GM19238 (cell line): ENCODE data around the gene WDR35.
"Not testable (repeated sequence)": the region's sequence is repeated elsewhere in the genome, so short reads cannot be mapped to it uniquely, and the experiment has no call there.

ENCODE experiments used
- DNase-seq: peaks from one replicate; pipeline ENCODE4 v3.0.0; 2011; ENCODE audit warnings: low spot score; ENCODE audit not compliant: insufficient read length

The WDR35 gene

DNA sequence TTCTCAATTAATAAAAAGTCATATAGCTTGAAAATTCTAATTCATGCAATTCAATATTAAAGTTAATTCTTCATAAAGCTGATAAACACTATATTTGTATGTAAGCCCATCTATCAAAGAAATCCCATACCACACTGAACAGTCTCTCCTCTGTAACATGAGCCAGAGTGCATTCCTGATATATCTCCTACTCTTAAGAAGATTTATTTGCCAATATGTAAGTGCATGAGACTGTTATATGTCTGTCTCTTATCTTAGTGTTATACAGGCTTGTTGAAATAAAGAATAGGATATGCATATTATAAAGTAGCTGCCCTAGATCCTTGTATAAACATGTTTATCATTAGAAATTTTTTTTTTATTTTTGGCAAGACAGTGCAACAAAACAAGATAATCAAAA is 47.7 kb downstream of the WDR35 start:
- DNase-seq = no peak

- no peak for DNase-seq
Measured at GRCh38 chr2:19937004-19937403, 52.9 kb downstream of the WDR35 start.

DNA sequence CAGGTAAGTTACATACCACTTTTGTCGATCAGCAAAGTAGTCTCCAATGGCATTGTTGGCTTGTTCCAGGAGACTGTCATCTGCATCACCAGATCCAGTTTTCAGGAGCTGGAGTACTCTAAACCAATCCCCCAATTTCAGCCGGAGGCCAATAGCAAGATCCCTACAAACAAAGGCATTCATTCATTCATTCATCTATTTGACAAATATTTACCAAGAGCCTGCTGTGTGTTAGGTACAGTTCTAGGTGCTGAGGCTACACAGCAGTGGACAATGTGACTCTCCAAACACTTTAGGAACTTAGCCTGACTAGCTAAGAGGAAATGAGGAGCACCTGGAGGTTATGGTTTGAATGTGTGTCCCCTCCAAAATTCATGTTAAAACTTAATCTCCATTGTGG is 53.7 kb downstream of the WDR35 start:
- no peak for DNase-seq

DNA sequence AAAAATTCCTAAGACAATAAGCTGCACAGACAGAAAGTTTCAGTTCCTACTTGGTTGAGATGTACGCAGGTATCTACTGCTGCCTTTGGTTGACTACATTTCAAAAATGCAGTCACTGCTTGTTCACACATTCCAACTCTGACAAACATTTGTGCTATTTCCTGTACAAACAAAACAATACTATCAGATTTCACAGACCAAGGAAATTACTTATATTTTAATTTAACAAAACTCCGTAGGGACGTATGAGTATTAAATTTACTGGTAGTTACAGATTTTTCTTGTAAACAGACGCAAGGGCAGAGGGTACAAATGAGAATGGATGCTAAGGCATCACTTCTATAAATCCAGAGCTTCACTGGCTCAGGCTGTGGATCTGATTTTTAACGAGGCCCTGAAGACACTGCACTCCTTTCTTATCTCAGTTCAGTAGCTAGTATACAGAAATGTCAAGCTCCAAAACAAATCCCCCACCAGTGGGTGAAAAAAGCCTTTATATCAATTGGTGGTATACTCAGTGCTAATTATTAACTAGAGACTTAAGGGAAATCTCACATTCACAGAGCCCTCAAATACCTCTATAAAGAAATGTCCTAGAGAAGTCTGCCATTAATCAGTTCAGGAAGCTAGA is 56.4 kb downstream of the WDR35 start:
- no peak for DNase-seq

- no peak for DNase-seq
Measured at GRCh38 chr2:19932928-19933327, 57.0 kb downstream of the WDR35 start.

DNA sequence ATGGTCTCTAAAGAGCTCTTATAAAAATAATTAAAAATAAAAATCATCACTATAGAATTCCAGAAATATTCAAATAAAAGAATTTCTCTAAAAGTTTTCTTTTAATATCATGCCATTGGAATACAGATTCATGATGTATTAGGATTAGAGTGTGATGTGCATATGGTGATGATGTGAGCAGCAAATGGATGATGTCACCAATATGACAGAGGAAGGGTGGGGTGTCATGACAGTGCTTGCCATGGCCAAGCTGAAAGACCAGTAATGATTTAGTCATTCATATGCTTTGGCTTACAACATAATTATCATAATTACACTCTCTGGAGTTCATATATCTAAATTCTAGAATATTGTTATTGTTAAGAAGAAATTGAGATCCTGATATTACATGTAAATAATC is 60.7 kb downstream of the WDR35 start:
- DNase-seq = no peak

DNA sequence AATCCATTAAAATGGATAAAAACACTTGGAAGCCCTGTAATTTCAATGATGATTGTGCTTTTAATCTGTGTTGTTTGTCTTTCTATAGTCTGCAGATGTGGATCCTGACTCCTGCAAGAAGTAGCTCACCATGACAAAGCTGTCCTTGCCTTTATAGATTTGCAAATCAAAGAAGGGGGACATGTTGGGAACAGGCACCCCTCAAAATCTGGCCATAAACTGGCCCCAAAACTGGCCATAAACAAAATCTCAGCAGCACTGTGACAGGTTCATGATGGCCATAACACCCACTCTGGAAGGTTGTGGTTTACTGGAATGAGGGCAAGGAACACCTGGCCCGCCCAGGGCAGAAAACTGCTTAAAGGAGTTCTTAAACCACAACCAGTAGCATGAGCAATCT is 62.1 kb downstream of the WDR35 start:
- not testable (repeated sequence) for DNase-seq

- DNase-seq = not testable (repeated sequence)
Measured at GRCh38 chr2:19924526-19924925, 65.4 kb downstream of the WDR35 start.

- not testable (repeated sequence) for DNase-seq
Measured at GRCh38 chr2:19922188-19922587, 67.7 kb downstream of the WDR35 start.

DNA sequence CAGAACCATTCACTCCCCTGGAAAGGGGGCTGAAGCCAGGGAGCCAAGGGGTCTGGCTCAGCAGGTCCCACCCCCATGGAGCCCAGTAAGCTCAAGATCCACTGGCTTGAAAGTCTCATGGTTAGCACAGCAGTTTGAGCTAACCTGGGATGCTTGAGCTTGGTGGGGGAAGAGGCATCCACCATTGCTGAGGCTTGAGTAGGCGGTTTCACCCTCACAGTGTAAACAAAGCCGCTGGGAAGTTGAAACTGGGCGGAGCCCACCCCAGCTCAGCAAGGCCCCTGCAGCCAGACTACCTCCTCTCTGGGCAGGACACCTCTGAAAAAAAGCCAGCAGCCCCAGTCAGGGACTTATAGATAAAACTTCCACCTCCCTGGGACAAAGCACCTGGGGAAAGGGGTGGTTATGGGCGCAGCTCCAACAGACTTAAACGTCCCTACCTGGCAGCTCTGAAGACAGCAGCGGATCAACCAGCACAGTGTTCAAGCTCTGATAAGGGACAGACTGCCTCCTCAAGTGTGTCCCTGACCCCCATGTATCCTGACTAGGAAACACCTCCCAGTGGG is 73.4 kb downstream of the WDR35 start:
- no peak for DNase-seq

DNA sequence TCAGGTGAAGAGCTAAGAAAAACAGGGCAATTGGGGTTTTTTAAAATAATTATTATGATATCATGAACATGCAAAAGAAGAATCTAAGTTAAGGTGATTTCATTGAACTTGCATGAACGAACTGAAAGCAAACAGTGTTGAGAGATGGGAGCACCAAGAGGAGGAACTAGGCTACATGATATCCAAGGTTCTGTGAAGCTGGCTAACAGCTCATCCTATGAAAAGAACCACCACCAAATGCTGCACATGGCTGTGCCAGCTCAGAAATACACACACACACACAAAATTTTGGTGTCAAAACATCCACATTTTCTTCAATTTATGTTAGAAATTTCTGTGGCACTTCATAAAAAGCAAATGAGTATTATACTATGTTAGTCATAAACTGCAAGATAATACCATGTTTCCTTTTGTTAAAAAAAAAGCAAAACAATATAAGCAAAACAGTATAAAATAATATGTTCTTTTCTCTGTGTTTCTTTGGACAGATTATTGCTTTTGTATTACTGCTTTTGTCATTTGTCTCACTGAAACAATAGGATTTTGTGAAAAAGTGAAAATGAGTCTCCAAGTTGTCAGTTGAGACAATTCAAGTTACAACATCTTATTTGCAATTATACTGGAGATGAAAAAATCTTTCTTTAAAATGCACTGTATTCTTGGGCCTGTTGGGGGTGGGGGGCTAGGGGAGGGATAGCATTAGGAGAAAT is 75.5 kb downstream of the WDR35 start:
- DNase-seq = no peak

GRCh38 chr2:19911808-19912509 is 77.9 kb downstream of the WDR35 start:
- no peak for DNase-seq

DNA sequence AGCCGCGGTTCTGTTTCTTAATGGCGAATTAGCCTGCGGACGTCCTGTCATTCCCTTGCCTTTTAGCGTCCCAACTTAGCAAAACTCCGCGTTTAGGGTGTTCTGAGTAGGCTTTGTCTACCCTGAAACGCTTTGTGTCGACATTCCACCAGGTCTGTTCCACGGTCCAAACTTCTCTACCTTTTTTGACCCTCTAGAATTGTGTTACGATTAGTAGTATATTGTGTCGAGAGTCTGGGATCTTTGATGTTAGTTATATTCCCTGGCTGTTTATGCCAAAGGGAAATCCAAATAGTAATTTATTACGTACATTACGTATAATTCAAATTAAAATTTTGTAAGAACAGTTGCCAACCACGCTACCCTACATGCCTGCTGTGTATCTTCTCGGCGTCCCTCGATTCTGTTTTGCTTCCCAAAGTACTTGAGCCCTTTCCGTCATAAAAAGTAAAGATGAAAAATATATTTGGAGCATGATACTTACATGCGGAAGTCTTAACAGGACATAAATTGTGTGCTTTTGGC is 87.6 kb downstream of the WDR35 start:
- no peak for DNase-seq

DNA sequence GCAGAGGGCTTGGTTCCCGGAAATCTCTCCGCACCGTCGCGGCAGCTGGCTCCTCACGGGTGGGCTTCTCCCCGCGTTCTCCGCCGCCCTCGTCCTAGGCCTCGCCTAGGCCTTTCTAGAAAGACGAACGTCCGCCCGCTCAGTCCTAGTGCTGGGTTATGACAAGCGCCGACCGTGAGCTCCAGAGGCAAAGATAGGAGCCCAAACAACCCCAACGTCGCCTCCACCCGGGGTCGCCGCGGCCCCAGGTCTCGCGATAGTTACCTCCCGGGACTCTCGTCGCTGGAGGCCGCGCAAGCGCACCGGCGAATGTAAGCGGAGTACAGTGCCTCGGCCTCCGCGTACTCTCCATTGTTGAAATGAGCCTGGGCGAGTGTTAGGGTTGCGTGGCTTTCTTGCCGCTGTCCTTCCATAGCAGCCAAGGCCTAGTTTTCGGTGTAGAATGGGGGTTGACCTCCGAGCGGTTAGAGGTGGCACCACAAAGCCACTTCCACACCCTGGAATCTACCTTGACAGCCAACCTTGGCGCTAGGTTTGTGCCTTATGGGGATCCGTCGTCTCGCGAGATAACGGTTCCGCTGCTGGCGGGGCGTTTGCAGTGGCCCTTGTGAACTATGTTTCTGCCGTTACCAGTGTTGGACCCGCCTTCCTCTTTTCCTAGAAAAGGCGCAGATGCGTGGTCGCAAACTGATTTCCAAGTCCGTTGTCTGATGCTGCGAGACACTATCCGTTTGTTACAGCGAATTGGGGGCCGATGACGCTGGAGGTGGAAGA is 88.3 kb downstream of the WDR35 start, which contains the start of gene TTC32:
Gene TTC32 (minus strand): TSS at position 542 of the 774 bp plus-strand sequence. CDS start 129 bp downstream, at position 413.
- DNase-seq = peak; percentile 72

DNA sequence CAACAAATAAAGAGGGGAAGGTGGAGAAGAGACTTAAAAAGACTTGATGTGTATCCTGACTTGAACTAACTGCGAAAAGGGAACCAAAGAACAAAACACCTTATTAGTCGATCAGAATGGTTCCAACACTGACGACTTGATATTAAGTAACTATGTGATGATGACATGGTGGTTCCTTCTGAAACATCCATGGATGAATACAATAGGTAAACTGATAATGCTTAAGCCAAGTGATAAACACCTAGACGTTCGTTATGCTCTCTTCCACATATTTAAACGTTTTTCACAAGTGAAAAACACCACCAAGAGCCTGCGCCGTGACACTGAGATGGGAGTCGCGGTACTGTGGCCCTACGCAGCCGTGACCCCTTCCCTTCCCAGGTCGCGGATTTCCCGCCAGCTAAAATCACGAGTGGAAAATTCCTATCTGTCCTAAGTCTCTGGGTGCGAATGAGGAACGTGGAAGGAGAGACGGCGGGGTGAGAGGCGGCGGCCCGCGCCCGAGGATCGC is 88.9 kb downstream of the WDR35 start:
- no peak for DNase-seq

GRCh38 chr2:19899985-19900930 is 89.6 kb downstream of the WDR35 start:
- no peak for DNase-seq

DNA sequence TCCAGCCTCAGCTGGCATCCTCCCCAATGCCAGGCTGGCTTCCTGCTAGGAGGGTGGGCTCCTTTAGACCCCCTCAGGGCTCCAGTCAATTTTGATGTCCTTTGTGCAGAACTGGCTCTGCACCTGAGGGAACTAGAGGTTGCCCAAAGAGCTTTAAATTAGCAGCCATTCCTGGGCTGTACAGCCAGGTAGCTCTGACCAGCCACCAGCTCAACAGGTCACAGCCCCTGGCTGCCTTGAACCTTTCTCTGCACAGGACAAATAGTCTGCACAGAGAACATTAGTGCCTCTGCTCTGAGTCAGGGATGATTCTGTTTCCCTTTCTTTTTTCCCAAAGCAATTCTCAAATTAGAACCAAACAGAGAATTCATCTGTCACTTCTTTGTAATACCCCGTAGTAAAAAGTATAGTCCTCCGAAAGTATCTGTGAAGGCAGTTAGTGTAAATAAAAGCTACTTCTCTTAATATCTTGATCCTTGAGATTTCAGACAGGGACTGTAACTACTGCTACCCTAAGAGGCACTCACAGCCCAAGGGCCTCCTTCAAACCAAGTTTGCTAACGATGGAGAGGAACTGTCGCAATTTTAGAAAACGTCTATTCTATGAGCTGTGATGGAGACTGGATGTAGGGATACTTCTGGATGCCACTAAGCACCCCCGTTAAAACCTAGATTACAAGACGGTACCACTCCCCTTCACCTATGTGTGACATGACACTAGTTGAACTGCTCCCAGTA is 91.1 kb downstream of the WDR35 start:
- no peak for DNase-seq

DNA sequence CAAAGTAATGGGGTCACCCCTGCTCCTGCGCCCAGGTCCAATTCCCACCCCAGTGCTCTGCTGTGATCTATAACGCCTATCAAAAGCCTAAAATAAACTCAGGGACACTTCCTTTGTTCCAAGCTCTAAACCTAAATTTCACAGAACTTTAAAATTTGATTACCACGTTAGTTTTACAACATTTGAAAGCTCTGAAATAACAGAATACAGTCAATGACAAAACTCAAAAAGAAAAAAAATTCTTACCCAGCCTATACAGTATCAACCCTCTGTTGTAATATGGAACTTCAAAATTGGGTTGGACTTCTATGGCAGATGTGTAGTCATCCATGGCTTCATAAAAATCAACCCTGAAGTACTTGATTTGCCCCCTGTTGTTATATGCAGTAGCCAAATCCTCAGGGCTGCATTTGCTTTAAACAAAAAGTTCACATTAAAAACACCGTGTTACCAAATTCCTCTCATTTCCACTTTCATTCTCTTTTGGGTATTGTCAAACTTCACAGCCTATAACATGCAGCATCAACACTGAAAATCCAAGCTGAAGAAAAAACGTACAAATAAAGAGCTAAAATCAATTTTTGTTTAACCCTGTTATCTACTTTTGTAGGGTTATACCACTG is 92.2 kb downstream of the WDR35 start:
- no peak for DNase-seq

GRCh38 chr2:19895535-19895934 is 94.4 kb downstream of the WDR35 start:
- DNase-seq = no peak
